Astrocyte (in vitro differentiated cells and primary cell): ENCODE results near the gene CDS2.

Source experiments
- EZH2 ChIP-seq: IDR thresholded peaks from 2 replicates; pipeline ENCODE4 v1.6.1; 2012; ENCODE audit warnings: mild to moderate bottlenecking, low read length, inconsistent platforms; ENCODE audit not compliant: insufficient read depth
- TF ChIP-seq, protein P1 (sequence below): IDR thresholded peaks from 2 replicates; pipeline ENCODE4 v1.5.1; 2011; ENCODE audit warnings: low read depth, mild to moderate bottlenecking, inconsistent platforms, low read length, moderate library complexity; ENCODE audit not compliant: insufficient read depth

DNA sequence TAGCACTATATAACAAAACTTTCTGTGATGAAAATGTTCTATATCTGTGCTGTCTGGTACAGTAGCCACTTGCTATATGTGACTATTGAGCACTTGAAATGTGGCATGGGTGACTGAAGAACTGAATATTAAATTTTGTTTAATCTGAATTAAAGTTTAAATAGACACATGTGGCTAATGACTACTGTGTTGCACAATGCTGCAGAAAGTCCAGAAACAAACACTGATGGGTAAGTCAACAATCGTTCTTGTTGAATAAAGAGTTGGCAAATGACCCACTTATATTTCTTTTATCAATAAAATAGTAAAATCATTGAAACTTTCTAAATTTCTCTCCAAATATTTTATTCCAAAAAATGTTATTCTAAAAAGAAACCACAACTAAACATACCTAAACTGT, 108.2 kb downstream of the CDS2 start:
- TF ChIP-seq, protein P1, sequence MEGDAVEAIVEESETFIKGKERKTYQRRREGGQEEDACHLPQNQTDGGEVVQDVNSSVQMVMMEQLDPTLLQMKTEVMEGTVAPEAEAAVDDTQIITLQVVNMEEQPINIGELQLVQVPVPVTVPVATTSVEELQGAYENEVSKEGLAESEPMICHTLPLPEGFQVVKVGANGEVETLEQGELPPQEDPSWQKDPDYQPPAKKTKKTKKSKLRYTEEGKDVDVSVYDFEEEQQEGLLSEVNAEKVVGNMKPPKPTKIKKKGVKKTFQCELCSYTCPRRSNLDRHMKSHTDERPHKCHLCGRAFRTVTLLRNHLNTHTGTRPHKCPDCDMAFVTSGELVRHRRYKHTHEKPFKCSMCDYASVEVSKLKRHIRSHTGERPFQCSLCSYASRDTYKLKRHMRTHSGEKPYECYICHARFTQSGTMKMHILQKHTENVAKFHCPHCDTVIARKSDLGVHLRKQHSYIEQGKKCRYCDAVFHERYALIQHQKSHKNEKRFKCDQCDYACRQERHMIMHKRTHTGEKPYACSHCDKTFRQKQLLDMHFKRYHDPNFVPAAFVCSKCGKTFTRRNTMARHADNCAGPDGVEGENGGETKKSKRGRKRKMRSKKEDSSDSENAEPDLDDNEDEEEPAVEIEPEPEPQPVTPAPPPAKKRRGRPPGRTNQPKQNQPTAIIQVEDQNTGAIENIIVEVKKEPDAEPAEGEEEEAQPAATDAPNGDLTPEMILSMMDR = no peak
- no peak for TF ChIP-seq EZH2
